ENCODE results near the gene MAN1C1. TPM values are rescaled to one million over a fixed set of nuclear protein-coding genes. Genes with fewer than 3 reads are reported as not detected.

MAN1C1 gene
- total and polyA plus RNA-seq, 9 of the 15 experiments (the other 6 are each of a cell fraction or from before 2014, with no cell fraction given): 0.04 to 0.44 (median 0.10) TPM; not detected in 3

DNA sequence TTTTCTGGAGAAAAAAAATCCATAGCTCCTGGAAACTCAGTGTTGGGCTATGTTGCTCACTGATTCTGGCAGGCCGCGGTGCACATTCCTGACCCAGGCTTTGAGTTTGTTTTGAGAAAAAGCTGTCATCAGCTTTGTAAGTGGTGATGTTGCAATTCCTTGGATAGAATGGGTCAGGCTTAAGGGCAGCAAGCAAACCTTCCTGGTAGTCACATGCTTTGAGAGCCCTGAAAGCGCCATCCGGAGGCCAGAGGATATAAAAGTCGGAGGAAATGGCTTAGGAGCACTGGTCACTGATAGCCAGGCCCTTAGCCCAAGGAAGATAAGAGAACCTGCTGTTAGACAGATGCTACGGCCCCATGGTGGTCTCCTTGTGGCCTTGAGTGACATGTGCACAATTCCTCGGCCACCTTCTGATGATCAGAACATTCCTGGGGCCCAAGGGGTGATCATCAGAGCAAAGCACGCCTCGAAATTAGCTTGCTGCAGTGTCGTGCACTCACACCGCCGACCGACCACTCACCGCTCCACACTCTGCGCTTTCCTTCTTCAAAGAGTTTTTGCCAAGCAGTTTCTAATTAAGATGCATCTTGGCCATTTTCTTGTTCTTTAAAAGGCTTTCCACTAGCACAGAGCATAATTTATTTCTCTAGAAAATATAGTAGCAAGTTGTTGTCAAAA, 78.6 kb downstream of the MAN1C1 start (continued):
- TF ChIP-seq CCNT2 (IDR thresholded peaks at IDR 0.05; ENCODE audit: borderline replicate concordance, extremely low read depth, insufficient read length, low read depth, low read length): no peak
- 0 out of 4 replicates have a peak, but pooled peaks of 1 of the 2 experiments have one; percentile 15 for TF ChIP-seq MAZ (CRISPR knock-in tag; conservative IDR thresholded peaks at IDR 0.05 in 1 of 2, IDR thresholded peaks at IDR 0.05 in 1 of 2)
- TF ChIP-seq ZEB2 (IDR thresholded peaks at IDR 0.05): no peak
- TF ChIP-seq MED1 (CRISPR knock-in tag; IDR thresholded peaks at IDR 0.05; ENCODE audit: borderline replicate concordance): no peak
- TF ChIP-seq TRIM28 (IDR thresholded peaks at IDR 0.05): no peak
- no peak for TF ChIP-seq ZNF778 (CRISPR knock-in tag; IDR thresholded peaks at IDR 0.05)
- TF ChIP-seq NEUROD1 (IDR thresholded peaks at IDR 0.05; ENCODE audit: borderline replicate concordance, low read depth, low read length, partially characterized antibody): peak; percentile 47
- peak; percentile 61 for TF ChIP-seq MAFG (tag; conservative IDR thresholded peaks at IDR 0.05)
- peak; percentile 20; the same call in 1 of the 2 replicates for TF ChIP-seq MAFK (IDR thresholded peaks at IDR 0.05; ENCODE audit: low read length)
- TF ChIP-seq, protein P1, sequence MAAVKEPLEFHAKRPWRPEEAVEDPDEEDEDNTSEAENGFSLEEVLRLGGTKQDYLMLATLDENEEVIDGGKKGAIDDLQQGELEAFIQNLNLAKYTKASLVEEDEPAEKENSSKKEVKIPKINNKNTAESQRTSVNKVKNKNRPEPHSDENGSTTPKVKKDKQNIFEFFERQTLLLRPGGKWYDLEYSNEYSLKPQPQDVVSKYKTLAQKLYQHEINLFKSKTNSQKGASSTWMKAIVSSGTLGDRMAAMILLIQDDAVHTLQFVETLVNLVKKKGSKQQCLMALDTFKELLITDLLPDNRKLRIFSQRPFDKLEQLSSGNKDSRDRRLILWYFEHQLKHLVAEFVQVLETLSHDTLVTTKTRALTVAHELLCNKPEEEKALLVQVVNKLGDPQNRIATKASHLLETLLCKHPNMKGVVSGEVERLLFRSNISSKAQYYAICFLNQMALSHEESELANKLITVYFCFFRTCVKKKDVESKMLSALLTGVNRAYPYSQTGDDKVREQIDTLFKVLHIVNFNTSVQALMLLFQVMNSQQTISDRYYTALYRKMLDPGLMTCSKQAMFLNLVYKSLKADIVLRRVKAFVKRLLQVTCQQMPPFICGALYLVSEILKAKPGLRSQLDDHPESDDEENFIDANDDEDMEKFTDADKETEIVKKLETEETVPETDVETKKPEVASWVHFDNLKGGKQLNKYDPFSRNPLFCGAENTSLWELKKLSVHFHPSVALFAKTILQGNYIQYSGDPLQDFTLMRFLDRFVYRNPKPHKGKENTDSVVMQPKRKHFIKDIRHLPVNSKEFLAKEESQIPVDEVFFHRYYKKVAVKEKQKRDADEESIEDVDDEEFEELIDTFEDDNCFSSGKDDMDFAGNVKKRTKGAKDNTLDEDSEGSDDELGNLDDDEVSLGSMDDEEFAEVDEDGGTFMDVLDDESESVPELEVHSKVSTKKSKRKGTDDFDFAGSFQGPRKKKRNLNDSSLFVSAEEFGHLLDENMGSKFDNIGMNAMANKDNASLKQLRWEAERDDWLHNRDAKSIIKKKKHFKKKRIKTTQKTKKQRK (IDR thresholded peaks at IDR 0.05; ENCODE audit: borderline replicate concordance, low read depth, low read length): no peak
- peak; percentile 10; the same call in 1 of the 2 replicates for TF ChIP-seq EP300 (IDR thresholded peaks at IDR 0.05; ENCODE audit: low read length)
- 0 out of 2 replicates have a peak, but pooled peaks have one; percentile 3 for TF ChIP-seq BCOR (IDR thresholded peaks at IDR 0.05)
- TF ChIP-seq TRIM24 (IDR thresholded peaks at IDR 0.05): peak in 1 of 2 experiments; percentile 30; a peak in 2 of 4 replicates
- no peak for TF ChIP-seq HDAC1 (IDR thresholded peaks at IDR 0.05)
- no peak for TF ChIP-seq MCM5 (IDR thresholded peaks at IDR 0.05; ENCODE audit: low read depth)
- TF ChIP-seq ZFP36 (IDR thresholded peaks at IDR 0.05; ENCODE audit: low read depth, low read length, partially characterized antibody): peak; percentile 65
- TF ChIP-seq MEIS2 (IDR thresholded peaks at IDR 0.05; ENCODE audit: partially characterized antibody): peak; percentile 94
- TF ChIP-seq, protein P2, sequence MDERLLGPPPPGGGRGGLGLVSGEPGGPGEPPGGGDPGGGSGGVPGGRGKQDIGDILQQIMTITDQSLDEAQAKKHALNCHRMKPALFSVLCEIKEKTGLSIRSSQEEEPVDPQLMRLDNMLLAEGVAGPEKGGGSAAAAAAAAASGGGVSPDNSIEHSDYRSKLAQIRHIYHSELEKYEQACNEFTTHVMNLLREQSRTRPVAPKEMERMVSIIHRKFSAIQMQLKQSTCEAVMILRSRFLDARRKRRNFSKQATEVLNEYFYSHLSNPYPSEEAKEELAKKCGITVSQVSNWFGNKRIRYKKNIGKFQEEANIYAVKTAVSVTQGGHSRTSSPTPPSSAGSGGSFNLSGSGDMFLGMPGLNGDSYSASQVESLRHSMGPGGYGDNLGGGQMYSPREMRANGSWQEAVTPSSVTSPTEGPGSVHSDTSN (CRISPR knock-in tag; IDR thresholded peaks at IDR 0.05; ENCODE audit: low read depth): no peak
- TF ChIP-seq, protein P2 (tag; conservative IDR thresholded peaks at IDR 0.05; ENCODE audit: low read depth): peak; percentile 96
- peak; percentile 45 for TF ChIP-seq TAL1 (IDR thresholded peaks at IDR 0.05)
- TF ChIP-seq STAG1 (CRISPR knock-in tag; IDR thresholded peaks at IDR 0.05; ENCODE audit: borderline replicate concordance): no peak
- TF ChIP-seq PTTG1 (tag; IDR thresholded peaks at IDR 0.05; ENCODE audit: low read depth): no peak
- no peak; the same call in 1 of the 2 replicates for TF ChIP-seq ATF7 (IDR thresholded peaks at IDR 0.05)
- no peak for TF ChIP-seq POLR2A (conservative IDR thresholded peaks at IDR 0.05)
- TF ChIP-seq JUND (IDR thresholded peaks at IDR 0.05; ENCODE audit: borderline replicate concordance, low read depth, low read length): peak; percentile 40; the same call in 1 of the 2 replicates
- no peak for TF ChIP-seq JUND (tag; IDR thresholded peaks at IDR 0.05; ENCODE audit: borderline replicate concordance, low read depth, low read length)
